ENCODE results near the gene SFXN3.

DNA sequence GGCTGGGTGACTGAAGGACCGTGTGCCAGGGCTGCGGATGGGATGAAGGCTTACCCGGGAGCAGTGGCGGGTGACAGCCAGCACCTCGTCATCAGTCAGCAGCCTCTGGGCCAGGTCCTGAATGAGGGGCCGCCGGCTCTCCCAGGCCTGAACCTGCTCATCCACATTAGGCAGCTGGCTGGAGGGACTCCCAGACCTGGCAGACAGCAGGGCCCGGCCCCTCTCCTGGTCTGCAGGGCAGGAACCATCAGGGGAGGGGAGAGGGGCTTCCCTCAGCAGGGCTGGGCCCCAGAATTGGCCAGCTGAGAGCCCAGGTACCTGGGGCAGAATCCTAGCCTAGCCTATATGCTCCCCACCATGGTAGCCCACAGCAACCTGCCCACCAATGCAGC is 15.5 kb upstream of the SFXN3 start:
- no peak for TF ChIP-seq EZH2 (IDR thresholded peaks at IDR 0.05; ENCODE audit: borderline replicate concordance, low read length)
- TF ChIP-seq, protein P1, sequence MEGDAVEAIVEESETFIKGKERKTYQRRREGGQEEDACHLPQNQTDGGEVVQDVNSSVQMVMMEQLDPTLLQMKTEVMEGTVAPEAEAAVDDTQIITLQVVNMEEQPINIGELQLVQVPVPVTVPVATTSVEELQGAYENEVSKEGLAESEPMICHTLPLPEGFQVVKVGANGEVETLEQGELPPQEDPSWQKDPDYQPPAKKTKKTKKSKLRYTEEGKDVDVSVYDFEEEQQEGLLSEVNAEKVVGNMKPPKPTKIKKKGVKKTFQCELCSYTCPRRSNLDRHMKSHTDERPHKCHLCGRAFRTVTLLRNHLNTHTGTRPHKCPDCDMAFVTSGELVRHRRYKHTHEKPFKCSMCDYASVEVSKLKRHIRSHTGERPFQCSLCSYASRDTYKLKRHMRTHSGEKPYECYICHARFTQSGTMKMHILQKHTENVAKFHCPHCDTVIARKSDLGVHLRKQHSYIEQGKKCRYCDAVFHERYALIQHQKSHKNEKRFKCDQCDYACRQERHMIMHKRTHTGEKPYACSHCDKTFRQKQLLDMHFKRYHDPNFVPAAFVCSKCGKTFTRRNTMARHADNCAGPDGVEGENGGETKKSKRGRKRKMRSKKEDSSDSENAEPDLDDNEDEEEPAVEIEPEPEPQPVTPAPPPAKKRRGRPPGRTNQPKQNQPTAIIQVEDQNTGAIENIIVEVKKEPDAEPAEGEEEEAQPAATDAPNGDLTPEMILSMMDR (IDR thresholded peaks at IDR 0.05; ENCODE audit: low read length), result no peak

Data from OCI-LY1 (cell line).